Mononuclear cell (primary cell): ENCODE results near the gene LEAP2. TPM values are rescaled to one million over a fixed set of nuclear protein-coding genes. Genes with fewer than 3 reads are reported as not detected.
A peak's percentile ranks its signal among the peaks of the same experiment; 100 is the strongest.

Experiments used
- H3K27me3 ChIP-seq: 2 replicates; pipeline ENCODE4 v1.6.0; 2011; ENCODE audit warnings: low read length, control low read depth; ENCODE audit not compliant: insufficient read depth
- H3K4me1 ChIP-seq: 2 replicates; pipeline ENCODE4 v1.5.1; 2011; ENCODE audit warnings: mild to moderate bottlenecking, low read length, control low read depth; ENCODE audit not compliant: insufficient read depth
- H3K4me3 ChIP-seq: 2 replicates; pipeline ENCODE4 v1.5.1; 2011; ENCODE audit warnings: mild to moderate bottlenecking, low read length, moderate library complexity
- H3K9me3 ChIP-seq: 2 replicates; pipeline ENCODE4 v1.5.1; 2011; ENCODE audit warnings: low read depth, mild to moderate bottlenecking, control low read depth, low read length
- total RNA-seq: library from RNA; depleted of rRNA; stranded (reverse); fragments of >200 nt; gene quantifications from one replicate; pipeline ENCODE4 v1.2.3, GENCODE V29; 2012

Gene LEAP2
- total RNA-seq, result 0.21 TPM

DNA sequence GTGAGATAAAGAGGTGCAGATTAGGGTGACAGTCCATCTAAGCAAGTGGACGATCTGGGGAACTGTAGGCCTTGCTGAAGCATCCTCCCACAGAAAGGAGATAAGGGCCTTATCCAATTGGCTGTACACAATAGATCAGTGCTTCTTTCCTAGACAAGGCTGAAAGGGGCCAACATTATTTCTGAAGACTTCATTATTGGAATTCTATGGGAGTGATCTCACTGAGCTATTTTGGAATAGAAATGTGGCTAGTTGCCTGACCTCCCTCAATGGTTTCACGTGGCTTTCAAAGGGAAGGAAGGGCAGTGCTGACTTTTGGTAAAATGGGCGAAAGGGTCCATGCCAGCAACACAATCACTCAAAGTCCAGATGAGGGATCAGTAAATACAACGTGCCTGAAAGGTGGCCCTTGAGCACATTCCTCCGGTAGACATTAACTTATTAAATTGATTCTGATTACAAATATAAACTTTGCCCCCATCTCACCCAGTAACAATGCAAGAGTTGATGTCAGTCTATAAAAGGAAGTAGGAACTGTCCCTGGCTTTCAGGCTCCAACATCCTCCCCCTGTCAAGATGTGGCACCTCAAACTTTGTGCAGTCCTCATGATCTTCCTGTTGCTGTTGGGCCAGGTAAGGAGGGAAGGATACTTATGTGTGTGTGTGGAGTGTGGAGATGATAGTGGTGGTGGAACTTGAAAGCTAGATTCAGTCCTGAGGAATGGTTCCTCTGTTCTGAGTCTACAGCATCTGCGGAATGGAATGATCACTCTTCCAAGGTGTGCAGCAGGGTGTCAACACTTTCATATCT is at the start of gene LEAP2:
TSS of gene LEAP2 (plus strand) at position 550 of the 811 bp plus-strand sequence. CDS start at position 577, 27 bp downstream.
- Histone ChIP-seq H3K4me1 (no peaks in the 10 kb centered on the region), H3K4me3 (no peak within 1 kb of the TSS), H3K27me3 (no peaks in the 10 kb centered on the region), H3K9me3 (no peaks in the 10 kb centered on the region)

- Histone ChIP-seq H3K4me1 (peaks cover 25% of the 10 kb centered on the region), H3K9me3 (no peaks in the 10 kb centered on the region), H3K4me3 (no peak overlapping the region), H3K27me3 (peaks cover 82% of the 10 kb centered on the region)
Measured at GRCh38 chr5:132824426-132824825, 49.0 kb upstream of the LEAP2 start.

GRCh38 chr5:132825033-132825833 is 48.2 kb upstream of the LEAP2 start:
- Histone ChIP-seq H3K4me3 (no peak overlapping the region), H3K27me3 (peaks cover 83% of the 10 kb centered on the region), H3K4me1 (peaks cover 23% of the 10 kb centered on the region), H3K9me3 (no peaks in the 10 kb centered on the region)

DNA sequence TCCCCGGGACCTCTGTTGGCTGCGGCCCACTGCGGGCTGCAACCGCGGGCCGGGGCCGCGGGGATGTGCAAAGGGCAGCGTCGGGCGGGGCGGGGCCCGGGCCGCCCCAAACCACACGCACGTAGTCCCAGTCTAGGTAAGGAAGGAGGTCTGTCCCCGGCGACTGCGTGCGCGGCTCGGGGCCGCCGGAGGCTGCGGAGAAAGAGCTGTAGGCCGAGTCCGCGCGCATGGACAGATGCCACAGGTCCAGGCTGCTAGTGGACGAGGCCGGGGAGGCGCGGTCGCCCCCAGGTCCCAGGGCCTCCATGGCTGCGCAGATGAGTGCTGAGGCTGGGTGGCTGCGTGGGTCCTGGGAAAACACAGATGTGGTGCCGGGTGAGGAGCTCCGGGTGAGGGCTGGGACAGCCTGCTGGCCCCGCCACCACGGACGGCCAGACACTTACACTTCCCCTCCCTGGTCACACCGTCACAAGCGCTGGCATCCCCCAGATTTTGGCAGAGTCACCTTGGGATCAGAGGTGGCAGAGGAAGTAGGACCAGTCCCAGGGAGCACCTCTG is 47.6 kb upstream of the LEAP2 start:
- Histone ChIP-seq H3K27me3 (peaks cover 83% of the 10 kb centered on the region), H3K4me3 (no peak overlapping the region), H3K4me1 (peaks cover 24% of the 10 kb centered on the region), H3K9me3 (no peaks in the 10 kb centered on the region)

DNA sequence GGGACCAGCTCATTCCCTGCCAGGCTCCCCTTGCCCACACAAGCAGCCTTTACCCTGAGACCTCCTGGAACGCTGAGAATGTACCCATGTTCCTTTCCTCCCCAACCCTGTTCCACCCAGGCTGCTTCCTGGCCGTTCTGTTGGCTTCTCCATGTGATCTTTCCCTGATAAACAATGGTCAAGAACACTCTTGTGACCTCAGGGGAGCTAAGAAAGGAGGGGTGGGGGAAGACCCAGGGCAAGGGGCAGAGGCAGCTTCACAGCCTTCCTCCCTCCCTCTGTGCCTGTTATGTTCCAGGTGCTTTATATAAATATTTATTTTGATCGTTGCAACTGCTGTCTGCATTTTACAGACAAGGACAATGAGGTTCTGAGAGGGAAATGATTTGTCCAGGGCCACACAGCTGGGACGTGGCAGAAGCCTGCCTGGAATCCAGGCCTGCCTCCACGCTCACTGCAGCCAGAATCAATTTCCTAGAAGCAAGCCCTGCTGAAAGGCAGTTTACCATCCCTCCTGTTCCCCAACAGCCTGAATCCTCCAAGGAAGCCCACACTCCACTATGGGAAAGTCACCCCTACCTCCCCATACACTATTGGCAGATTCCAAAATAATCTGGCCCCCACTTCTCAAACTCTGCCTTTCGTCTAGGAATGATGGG is 46.9 kb upstream of the LEAP2 start:
- Histone ChIP-seq H3K4me3 (no peak overlapping the region), H3K27me3 (peaks cover 81% of the 10 kb centered on the region), H3K4me1 (peaks cover 26% of the 10 kb centered on the region), H3K9me3 (no peaks in the 10 kb centered on the region)

DNA sequence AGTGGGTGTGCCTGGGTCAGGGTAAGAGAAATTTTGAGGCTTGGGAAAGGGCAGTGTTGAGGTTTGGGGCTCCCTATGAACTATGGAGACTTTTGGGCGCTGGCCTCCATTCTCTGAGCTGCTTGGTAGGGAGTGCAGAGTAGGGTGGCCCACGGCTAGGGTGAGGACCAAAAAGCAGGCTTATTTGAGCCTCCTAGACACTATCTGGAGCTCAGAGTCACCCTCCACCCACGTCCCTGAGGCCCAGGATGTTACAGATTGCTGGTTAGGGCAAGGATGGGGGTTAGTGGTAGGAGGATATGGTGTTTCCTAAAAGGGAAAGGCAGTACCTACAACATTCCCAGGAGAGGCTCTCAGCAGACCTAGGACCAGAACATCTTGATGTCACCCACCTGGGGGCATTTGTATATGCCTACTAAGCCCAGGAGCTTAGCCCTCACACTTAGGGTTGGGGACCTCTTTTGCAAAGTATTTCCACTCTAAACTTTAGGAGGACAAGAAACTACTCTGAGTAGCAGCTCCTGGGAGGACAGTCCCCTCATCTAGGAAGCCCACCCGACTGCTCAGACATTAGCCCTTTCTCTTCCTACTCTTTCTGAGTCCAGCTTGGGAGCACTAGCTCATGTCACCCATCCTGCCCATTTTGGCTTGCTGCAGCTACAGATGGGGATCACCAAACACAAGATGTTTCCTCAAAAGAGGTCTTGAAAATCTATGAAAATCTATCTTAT is 45.4 kb upstream of the LEAP2 start:
- peaks cover 70% of the 10 kb centered on the region for H3K27me3 ChIP-seq
- no peaks in the 10 kb centered on the region for H3K9me3 ChIP-seq

DNA sequence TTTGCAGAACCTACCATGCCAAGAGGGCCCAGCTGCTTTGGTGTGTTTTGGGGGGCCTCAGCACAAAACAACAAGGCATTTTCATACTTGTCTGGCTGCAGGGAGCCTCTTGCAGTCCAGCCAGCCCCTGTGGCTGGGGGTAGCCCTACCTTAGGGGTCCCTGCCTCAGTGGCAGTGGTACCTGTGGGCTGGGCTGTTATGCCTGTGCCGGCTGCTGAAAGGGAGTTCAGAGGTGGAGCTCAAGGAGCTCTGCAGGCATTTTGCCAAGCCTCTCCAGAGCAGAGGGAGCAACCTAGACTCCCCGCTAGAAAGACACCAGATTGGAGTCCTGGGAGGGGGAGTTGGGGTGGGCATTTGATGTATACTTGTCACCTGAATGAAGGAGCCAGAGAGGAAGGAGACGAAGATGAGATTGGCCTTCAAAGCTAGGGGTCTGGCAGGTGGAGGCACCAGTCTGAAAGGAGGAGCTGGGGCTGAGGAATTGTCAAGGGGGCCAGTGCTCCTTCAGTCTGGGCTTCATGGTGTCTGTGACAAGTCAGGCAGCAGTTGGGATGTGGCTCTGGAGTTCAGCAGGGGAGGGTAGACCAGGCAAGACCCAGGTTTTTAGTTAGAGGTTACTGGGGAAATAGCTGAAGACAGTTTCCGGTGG is 44.5 kb upstream of the LEAP2 start:
- Histone ChIP-seq H3K4me1 (peaks cover 19% of the 10 kb centered on the region), H3K4me3 (no peak overlapping the region), H3K9me3 (no peaks in the 10 kb centered on the region), H3K27me3 (peaks cover 62% of the 10 kb centered on the region)

More for the DNA sequence above, 45.4 kb upstream of the LEAP2 start:
- Histone ChIP-seq H3K4me3 (no peak overlapping the region), H3K4me1 (peaks cover 22% of the 10 kb centered on the region)

DNA sequence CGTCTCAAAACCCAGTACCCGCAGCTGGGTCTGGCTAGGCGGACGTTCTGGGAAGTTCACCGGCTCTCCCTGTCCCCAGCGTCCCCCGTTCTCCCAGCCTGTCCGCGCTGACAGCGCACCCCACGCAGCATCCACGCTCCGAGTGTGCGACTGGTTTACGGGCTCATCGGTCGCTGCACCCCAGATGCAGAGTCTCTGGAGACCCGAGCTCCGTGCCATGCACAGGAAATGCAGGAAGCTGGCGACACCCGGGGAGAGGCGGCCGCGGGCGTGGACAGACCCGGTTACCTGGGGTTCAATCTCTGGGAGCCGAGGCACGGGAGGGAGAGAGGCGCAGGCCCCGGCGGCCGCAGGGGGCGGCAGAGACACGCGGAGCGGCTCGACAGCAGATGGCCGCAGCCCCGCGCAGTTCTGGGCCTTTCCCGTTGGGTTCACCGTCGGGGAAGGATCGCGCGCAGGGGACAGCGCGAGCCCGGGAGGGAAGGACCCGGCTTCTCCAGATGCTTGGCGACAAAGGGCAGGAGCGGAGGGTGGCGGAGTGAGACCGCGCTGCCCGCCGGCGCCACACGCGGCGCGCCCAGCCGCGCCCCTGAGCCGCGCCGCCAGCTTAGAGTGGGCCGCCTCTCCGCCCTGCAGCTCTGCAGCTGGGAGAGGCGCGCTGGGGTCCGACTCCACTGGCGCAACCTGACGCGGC is 43.6 kb upstream of the LEAP2 start:
- Histone ChIP-seq H3K4me3 (peak overlapping the region; percentile 54), H3K4me1 (peaks cover 19% of the 10 kb centered on the region), H3K27me3 (peaks cover 52% of the 10 kb centered on the region), H3K9me3 (no peaks in the 10 kb centered on the region)

- peak within 1 kb of the TSS; percentile 54 for H3K4me3 ChIP-seq
- peaks cover 15% of the 10 kb centered on the region for H3K4me1 ChIP-seq
- H3K9me3 ChIP-seq, result no peaks in the 10 kb centered on the region
- H3K27me3 ChIP-seq, result peaks cover 48% of the 10 kb centered on the region
Measured at GRCh38 chr5:132830436-132831094, 42.9 kb upstream of the LEAP2 start, which contains the start of gene SHROOM1. SHROOM1 (minus strand) TSS chr5:132830647; CDS start chr5:132826140, 4,507 bp downstream.

DNA sequence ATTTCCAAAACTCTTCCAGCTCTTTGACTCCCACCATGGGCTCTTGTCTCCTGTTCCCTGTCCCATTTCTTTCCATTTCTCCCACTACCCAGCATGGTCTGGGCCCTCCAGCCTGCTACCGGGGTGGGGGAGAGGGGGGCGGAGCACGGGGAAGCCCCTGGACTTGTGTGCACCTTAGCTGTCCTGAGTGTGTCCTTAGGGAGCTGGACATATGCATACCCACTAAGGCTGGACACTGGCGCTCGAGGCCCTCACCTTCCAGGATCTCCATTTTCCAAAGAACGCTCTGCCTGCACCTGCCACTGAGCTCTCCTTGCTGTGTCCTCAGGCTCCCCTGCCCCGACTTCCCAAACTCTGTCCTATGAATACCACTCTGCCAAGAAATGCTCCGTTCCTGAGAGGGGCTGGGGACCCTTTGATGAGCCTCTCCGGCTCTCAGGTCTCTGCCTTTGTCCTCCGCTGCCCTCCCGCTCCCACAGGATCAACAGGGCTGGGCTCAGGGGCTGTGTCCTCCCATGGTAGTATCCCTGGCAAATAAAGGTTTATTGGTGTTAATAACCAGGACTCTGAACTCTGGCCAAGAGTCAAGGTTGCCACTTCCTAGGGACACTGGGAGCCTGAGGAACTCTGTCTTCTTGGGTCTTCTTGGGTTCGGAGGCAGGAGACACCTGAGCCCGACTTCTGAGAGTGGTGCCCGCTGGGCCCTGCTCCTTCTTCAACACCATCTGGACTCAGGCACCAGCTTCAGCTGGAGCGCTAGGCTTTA is 42.2 kb upstream of the LEAP2 start:
- Histone ChIP-seq H3K9me3 (no peaks in the 10 kb centered on the region), H3K4me3 (no peak overlapping the region)

GRCh38 chr5:132832612-132833011 is 40.9 kb upstream of the LEAP2 start:
- peaks cover 26% of the 10 kb centered on the region for H3K4me1 ChIP-seq
- H3K9me3 ChIP-seq, result no peaks in the 10 kb centered on the region
- no peak overlapping the region for H3K4me3 ChIP-seq
- H3K27me3 ChIP-seq, result peaks cover 30% of the 10 kb centered on the region

More for the DNA sequence above, 42.2 kb upstream of the LEAP2 start:
- Histone ChIP-seq H3K27me3 (peaks cover 43% of the 10 kb centered on the region), H3K4me1 (peaks cover 15% of the 10 kb centered on the region)

GRCh38 chr5:132834057-132834456 is 39.4 kb upstream of the LEAP2 start:
- peaks cover 39% of the 10 kb centered on the region for H3K4me1 ChIP-seq
- H3K9me3 ChIP-seq, result no peaks in the 10 kb centered on the region
- H3K27me3 ChIP-seq, result peaks cover 17% of the 10 kb centered on the region
- no peak overlapping the region for H3K4me3 ChIP-seq
